Measurements from ENCODE around the gene RANBP2. TPM values are rescaled to one million over a fixed set of nuclear protein-coding genes. Genes with fewer than 3 reads are reported as not detected.

The RANBP2 gene
- total RNA-seq, 4 donors from 2014 or later, result 58.8 to 72.5 (median 68.3) TPM

DNA sequence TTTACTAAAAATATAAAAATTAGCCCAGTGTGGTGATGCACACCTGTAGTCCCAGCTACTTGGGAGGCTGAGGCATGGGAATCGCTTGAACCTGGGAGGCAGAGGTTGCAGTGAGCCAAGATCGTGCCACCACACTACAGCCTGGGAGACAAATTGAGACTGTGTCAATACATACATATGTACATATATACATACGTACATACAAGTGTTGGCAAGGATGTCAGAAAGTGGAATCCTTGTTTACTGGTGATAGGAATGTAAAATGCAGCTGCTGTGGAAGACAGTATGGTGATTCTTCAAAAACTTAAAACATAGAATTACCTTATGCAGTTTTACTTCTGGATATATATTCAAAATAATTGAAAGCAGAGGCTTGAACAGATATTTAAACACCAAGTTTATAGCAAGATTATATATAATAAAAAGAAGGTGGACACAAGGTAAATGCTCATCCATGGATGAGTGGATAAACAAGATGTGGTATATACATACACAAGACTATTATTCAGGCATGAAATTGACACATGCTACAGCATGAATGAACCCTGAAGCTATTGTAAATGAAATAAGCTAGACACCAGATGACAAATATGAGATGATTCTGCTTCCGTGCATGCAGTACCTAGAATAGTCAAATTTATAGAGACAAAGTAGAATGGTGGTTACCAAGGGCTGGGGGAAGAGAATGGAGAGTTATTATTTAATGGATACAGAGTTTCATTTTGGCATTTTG, 110.5 kb downstream of the RANBP2 start:
- no peaks in the 10 kb centered on the region for H3K27me3 ChIP-seq
- no peak for DNase-seq (ENCODE audit: extremely low spot score)
- H3K36me3 ChIP-seq, result no peaks in the 10 kb centered on the region
- TF ChIP-seq, protein P1, sequence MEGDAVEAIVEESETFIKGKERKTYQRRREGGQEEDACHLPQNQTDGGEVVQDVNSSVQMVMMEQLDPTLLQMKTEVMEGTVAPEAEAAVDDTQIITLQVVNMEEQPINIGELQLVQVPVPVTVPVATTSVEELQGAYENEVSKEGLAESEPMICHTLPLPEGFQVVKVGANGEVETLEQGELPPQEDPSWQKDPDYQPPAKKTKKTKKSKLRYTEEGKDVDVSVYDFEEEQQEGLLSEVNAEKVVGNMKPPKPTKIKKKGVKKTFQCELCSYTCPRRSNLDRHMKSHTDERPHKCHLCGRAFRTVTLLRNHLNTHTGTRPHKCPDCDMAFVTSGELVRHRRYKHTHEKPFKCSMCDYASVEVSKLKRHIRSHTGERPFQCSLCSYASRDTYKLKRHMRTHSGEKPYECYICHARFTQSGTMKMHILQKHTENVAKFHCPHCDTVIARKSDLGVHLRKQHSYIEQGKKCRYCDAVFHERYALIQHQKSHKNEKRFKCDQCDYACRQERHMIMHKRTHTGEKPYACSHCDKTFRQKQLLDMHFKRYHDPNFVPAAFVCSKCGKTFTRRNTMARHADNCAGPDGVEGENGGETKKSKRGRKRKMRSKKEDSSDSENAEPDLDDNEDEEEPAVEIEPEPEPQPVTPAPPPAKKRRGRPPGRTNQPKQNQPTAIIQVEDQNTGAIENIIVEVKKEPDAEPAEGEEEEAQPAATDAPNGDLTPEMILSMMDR (IDR thresholded peaks at IDR 0.05), result no peak
- no peak for TF ChIP-seq POLR2AphosphoS5 (IDR thresholded peaks at IDR 0.05)
- no peak for TF ChIP-seq EP300 (IDR thresholded peaks at IDR 0.05)
- no peak for TF ChIP-seq POLR2A (IDR thresholded peaks at IDR 0.05; ENCODE audit: low read depth)
- no peaks in the 10 kb centered on the region for H3K4me1 ChIP-seq
- H3K4me3 ChIP-seq, result no peak overlapping the region
- intact Hi-C loops (cut with DNase I), result no loop called here
- H3K9me3 ChIP-seq, result no peaks in the 10 kb centered on the region
- 97% methylated on average over 4 of the region's 4 CpGs for WGBS
- no peak overlapping the region for H3K27ac ChIP-seq (replicated peaks in 1 of 4)

DNA sequence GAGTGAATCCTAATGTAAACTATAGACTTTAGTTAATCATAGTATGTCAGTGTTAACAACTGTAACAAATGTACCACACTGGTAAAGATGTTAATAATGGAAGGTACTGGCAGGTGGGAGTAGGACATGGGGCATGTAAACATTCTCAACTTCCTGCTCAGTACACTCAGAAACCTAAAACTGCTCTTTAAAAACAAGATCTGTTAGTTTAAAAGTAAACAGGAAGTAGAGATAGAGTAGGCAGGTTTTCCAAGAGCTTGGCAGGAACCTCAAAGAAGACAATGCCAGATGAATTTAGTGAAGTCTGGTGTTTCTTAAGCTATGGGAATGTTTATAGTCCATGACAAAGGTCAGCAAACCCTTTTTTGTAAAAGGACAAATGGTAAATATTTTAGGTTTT, 113.9 kb downstream of the RANBP2 start:
- Histone ChIP-seq H3K27ac (replicated peaks in 1 of 4) (no peak overlapping the region), H3K36me3 (no peaks in the 10 kb centered on the region), H3K9me3 (no peaks in the 10 kb centered on the region), H3K4me1 (no peaks in the 10 kb centered on the region), H3K27me3 (no peaks in the 10 kb centered on the region), H3K4me3 (no peak overlapping the region)
- intact Hi-C loops (cut with DNase I), result no loop called here
- TF ChIP-seq POLR2A (IDR thresholded peaks at IDR 0.05; ENCODE audit: low read depth) (no peak), POLR2AphosphoS5 (IDR thresholded peaks at IDR 0.05) (no peak), EP300 (IDR thresholded peaks at IDR 0.05) (no peak)
- TF ChIP-seq, protein P1 (IDR thresholded peaks at IDR 0.05), result no peak
- DNase-seq (ENCODE audit: extremely low spot score), result no peak

DNA sequence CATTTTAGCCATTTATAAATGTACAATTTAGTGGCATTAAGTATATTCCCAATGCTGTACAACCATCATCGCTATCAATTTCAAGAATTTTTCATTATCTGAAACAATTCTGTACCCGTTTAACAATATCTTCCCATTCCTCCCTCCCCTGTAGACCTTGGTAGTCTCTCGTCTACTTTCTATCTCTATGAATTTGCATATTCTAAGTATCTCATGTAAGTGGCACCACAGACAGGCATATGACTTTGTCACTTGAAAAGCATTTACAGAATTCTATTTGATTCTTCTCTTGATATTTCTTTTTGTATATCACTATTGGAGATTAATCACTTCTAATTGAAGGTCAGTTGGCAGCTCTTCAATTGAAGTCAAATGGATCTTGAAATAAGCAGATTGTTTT, 115.3 kb downstream of the RANBP2 start:
- Histone ChIP-seq H3K27ac (replicated peaks in 1 of 4) (no peak overlapping the region), H3K36me3 (no peaks in the 10 kb centered on the region), H3K4me3 (no peak overlapping the region), H3K9me3 (peaks cover 0 to 2% (median 0%) of the 10 kb centered on the region in 4 donors), H3K4me1 (no peaks in the 10 kb centered on the region), H3K27me3 (no peaks in the 10 kb centered on the region)
- TF ChIP-seq, protein P1 (IDR thresholded peaks at IDR 0.05), result no peak
- TF ChIP-seq POLR2A (IDR thresholded peaks at IDR 0.05; ENCODE audit: low read depth) (no peak), POLR2AphosphoS5 (IDR thresholded peaks at IDR 0.05) (no peak), EP300 (IDR thresholded peaks at IDR 0.05) (no peak)
- intact Hi-C loops (cut with DNase I), result no loop called here
- WGBS, result 99% methylated on average over 3 of the region's 3 CpGs
- DNase-seq (ENCODE audit: extremely low spot score), result no peak

DNA sequence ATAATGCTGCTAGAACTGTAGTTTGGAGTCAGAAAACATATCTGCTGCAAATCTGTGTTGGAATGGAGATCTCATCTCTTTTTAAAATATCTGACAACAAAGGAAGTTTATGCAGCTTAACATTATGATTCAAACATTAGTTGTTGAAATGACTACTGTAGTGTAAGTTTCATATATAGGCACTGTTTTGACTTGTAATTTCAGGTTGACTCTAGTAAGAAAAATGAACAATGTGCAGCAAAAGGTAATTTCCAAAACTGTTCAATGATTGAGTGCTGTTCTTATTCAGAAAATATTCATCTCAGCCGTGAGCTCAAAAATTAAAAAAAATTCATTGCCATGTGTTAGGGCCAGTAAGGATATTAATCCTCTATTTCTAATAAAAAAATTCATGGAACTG, 115.8 kb downstream of the RANBP2 start:
- Histone ChIP-seq H3K4me3 (no peak overlapping the region), H3K4me1 (no peaks in the 10 kb centered on the region), H3K27me3 (no peaks in the 10 kb centered on the region), H3K36me3 (no peaks in the 10 kb centered on the region), H3K9me3 (peaks cover 0 to 5% (median 0%) of the 10 kb centered on the region in 4 donors), H3K27ac (replicated peaks in 1 of 4) (no peak overlapping the region)
- no peak for DNase-seq (ENCODE audit: extremely low spot score)
- 96% methylated on average over 1 of the region's 1 CpG for WGBS
- intact Hi-C loops (cut with DNase I), result no loop called here
- no peak for TF ChIP-seq POLR2AphosphoS5 (IDR thresholded peaks at IDR 0.05)
- no peak for TF ChIP-seq EP300 (IDR thresholded peaks at IDR 0.05)
- TF ChIP-seq, protein P1 (IDR thresholded peaks at IDR 0.05), result no peak
- no peak for TF ChIP-seq POLR2A (IDR thresholded peaks at IDR 0.05; ENCODE audit: low read depth)

Small RNA genes within 50 kb of the gene (small RNA-seq; reads per million reads assigned to genes)
- gene AC010095.1, result 0 reads per million in 3 donors

Other genes starting within 250 kb of the RANBP2 start
- 100 to 1,000 TPM in 3 of 4 donors, 10 to 100 TPM in 1; 71.0 to 141 (median 123) TPM for gene LIMS1, start 185.0 kb upstream of the RANBP2 start, total RNA-seq
- 1 to 10 TPM in 3 of 4 donors, under 1 TPM in 1; 0.58 to 1.8 (median 1.2) TPM for gene CCDC138, start 67.3 kb downstream of the RANBP2 start, total RNA-seq

All from esophagus muscularis mucosa (tissue), 4 donors.